ENCODE measurements around the gene FAM3C.
"Not testable (repeated sequence)": the region's sequence is repeated elsewhere in the genome, so short reads cannot be mapped to it uniquely, and the experiment has no call there.

DNA sequence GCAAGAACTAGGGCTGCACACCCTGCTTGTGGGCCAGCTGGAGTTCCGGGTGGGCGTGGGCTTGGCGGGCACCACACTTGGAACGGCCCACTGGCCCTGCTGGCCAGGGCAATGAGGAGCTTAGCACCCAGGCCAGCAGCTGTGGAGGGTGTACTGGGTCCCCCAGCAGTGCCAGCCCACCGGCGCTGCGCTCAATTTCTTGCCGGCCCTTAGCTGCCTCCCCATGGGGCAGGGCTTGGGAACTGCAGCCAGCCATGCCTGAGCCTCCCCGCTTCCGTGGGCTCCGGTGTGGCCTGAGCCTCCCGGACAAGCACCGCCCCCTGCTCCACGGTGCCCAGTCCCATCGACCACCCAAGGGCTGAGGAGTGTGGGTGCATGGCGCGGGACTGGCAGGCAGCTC lies 25.6 kb upstream of the FAM3C start:
- TF ChIP-seq, protein P1, sequence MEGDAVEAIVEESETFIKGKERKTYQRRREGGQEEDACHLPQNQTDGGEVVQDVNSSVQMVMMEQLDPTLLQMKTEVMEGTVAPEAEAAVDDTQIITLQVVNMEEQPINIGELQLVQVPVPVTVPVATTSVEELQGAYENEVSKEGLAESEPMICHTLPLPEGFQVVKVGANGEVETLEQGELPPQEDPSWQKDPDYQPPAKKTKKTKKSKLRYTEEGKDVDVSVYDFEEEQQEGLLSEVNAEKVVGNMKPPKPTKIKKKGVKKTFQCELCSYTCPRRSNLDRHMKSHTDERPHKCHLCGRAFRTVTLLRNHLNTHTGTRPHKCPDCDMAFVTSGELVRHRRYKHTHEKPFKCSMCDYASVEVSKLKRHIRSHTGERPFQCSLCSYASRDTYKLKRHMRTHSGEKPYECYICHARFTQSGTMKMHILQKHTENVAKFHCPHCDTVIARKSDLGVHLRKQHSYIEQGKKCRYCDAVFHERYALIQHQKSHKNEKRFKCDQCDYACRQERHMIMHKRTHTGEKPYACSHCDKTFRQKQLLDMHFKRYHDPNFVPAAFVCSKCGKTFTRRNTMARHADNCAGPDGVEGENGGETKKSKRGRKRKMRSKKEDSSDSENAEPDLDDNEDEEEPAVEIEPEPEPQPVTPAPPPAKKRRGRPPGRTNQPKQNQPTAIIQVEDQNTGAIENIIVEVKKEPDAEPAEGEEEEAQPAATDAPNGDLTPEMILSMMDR (IDR thresholded peaks at IDR 0.05), result not testable (repeated sequence)
- TF ChIP-seq EP300 (IDR thresholded peaks at IDR 0.05), result not testable (repeated sequence)

Data from stomach (tissue), 4 donors.